ENCODE results near the gene FYN.
A peak's percentile ranks its signal among the peaks of the same experiment; 100 is the strongest.

FYN gene

GRCh38 chr6:111846066-111846465, 27.2 kb downstream of the FYN start:
- no peak for TF ChIP-seq EGR1 (IDR thresholded peaks at IDR 0.05)
- no peak for TF ChIP-seq YY1 (IDR thresholded peaks at IDR 0.05; ENCODE audit: low read depth)
- TF ChIP-seq USF1 (IDR thresholded peaks at IDR 0.05): no peak
- TF ChIP-seq REST (IDR thresholded peaks at IDR 0.05; ENCODE audit: low read depth): no peak
- TF ChIP-seq RAD21 (IDR thresholded peaks at IDR 0.05; ENCODE audit: low read depth): no peak
- TF ChIP-seq CREB1 (IDR thresholded peaks at IDR 0.05; ENCODE audit: low read depth): no peak
- no peak for TF ChIP-seq ZBTB7A (IDR thresholded peaks at IDR 0.05; ENCODE audit: low read depth)
- no peak for TF ChIP-seq TEAD4 (IDR thresholded peaks at IDR 0.05)
- no peak for TF ChIP-seq MAX (IDR thresholded peaks at IDR 0.05)
- no peak for TF ChIP-seq TCF12 (IDR thresholded peaks at IDR 0.05; ENCODE audit: low read depth)
- TF ChIP-seq FOXM1 (IDR thresholded peaks at IDR 0.05; ENCODE audit: borderline replicate concordance, low read depth): no peak
- TF ChIP-seq TAF1 (IDR thresholded peaks at IDR 0.05; ENCODE audit: low read depth): no peak
- TF ChIP-seq CEBPB (IDR thresholded peaks at IDR 0.05): no peak
- TF ChIP-seq NFIC (IDR thresholded peaks at IDR 0.05): no peak
- no peak for TF ChIP-seq EP300 (IDR thresholded peaks at IDR 0.05; ENCODE audit: borderline replicate concordance)

- no peak for TF ChIP-seq USF1 (IDR thresholded peaks at IDR 0.05)
- TF ChIP-seq EP300 (IDR thresholded peaks at IDR 0.05; ENCODE audit: borderline replicate concordance): no peak
- no peak for TF ChIP-seq CEBPB (IDR thresholded peaks at IDR 0.05)
- TF ChIP-seq TCF12 (IDR thresholded peaks at IDR 0.05; ENCODE audit: low read depth): no peak
- TF ChIP-seq ZBTB7A (IDR thresholded peaks at IDR 0.05; ENCODE audit: low read depth): no peak
- TF ChIP-seq MAX (IDR thresholded peaks at IDR 0.05): no peak
- TF ChIP-seq FOXM1 (IDR thresholded peaks at IDR 0.05; ENCODE audit: borderline replicate concordance, low read depth): no peak
- no peak for TF ChIP-seq TEAD4 (IDR thresholded peaks at IDR 0.05)
- no peak for TF ChIP-seq TAF1 (IDR thresholded peaks at IDR 0.05; ENCODE audit: low read depth)
- TF ChIP-seq RAD21 (IDR thresholded peaks at IDR 0.05; ENCODE audit: low read depth): no peak
- no peak for TF ChIP-seq CREB1 (IDR thresholded peaks at IDR 0.05; ENCODE audit: low read depth)
- no peak for TF ChIP-seq NFIC (IDR thresholded peaks at IDR 0.05)
- TF ChIP-seq REST (IDR thresholded peaks at IDR 0.05; ENCODE audit: low read depth): no peak
These were observed 27.8 kb downstream of the FYN start for GRCh38 chr6:111845441-111845871.

GRCh38 chr6:111844921-111845320, 28.3 kb downstream of the FYN start:
- no peak for TF ChIP-seq CEBPB (IDR thresholded peaks at IDR 0.05)
- 0 out of 2 replicates have a peak, but pooled peaks have one; percentile 27 for TF ChIP-seq EP300 (IDR thresholded peaks at IDR 0.05; ENCODE audit: borderline replicate concordance)
- TF ChIP-seq NFIC (IDR thresholded peaks at IDR 0.05): peak; percentile 33; the same call in 1 of the 2 replicates
- no peak for TF ChIP-seq ZBTB7A (IDR thresholded peaks at IDR 0.05; ENCODE audit: low read depth)
- no peak; the same call in 1 of the 2 replicates for TF ChIP-seq RAD21 (IDR thresholded peaks at IDR 0.05; ENCODE audit: low read depth)
- peak; percentile 22; the same call in 1 of the 2 replicates for TF ChIP-seq TCF12 (IDR thresholded peaks at IDR 0.05; ENCODE audit: low read depth)
- peak; percentile 45 for TF ChIP-seq TEAD4 (IDR thresholded peaks at IDR 0.05)

- TF ChIP-seq EGR1 (IDR thresholded peaks at IDR 0.05) (no peak), TAF1 (IDR thresholded peaks at IDR 0.05; ENCODE audit: low read depth) (no peak), NFIC (IDR thresholded peaks at IDR 0.05) (no peak), USF1 (IDR thresholded peaks at IDR 0.05) (no peak), CEBPB (IDR thresholded peaks at IDR 0.05) (no peak), YY1 (IDR thresholded peaks at IDR 0.05; ENCODE audit: low read depth) (no peak), CREB1 (IDR thresholded peaks at IDR 0.05; ENCODE audit: low read depth) (no peak), ZBTB7A (IDR thresholded peaks at IDR 0.05; ENCODE audit: low read depth) (no peak), REST (IDR thresholded peaks at IDR 0.05; ENCODE audit: low read depth) (no peak), FOXM1 (IDR thresholded peaks at IDR 0.05; ENCODE audit: borderline replicate concordance, low read depth) (no peak), MAX (IDR thresholded peaks at IDR 0.05) (no peak), TEAD4 (IDR thresholded peaks at IDR 0.05) (no peak), RAD21 (IDR thresholded peaks at IDR 0.05; ENCODE audit: low read depth) (no peak), TCF12 (IDR thresholded peaks at IDR 0.05; ENCODE audit: low read depth) (no peak), EP300 (IDR thresholded peaks at IDR 0.05; ENCODE audit: borderline replicate concordance) (no peak)
These were observed 28.9 kb downstream of the FYN start for GRCh38 chr6:111844376-111844775.

All from Ishikawa (cell line).